Smooth muscle cell of the umbilical artery (primary cell): ENCODE data around the gene MTOR. TPM values are rescaled to one million over a fixed set of nuclear protein-coding genes. Genes with fewer than 3 reads are reported as not detected.

Source experiments
- total RNA-seq: library from RNA; depleted of rRNA; stranded (reverse); fragments of >200 nt; gene quantifications from 2 replicates; pipeline ENCODE4 v1.2.3, GENCODE V29; 2014

MTOR gene
- 38.3 and 59.1 TPM in 2 replicates for total RNA-seq

GRCh38 chr1:11262171-11263049, at the start of gene MTOR:
MTOR (minus strand) TSS chr1:11262551; CDS start chr1:11259409, 3,142 bp downstream.

GRCh38 chr1:11272832-11273594, 10.7 kb upstream of the MTOR start, which contains the start of gene UBIAD1:
UBIAD1 (plus strand) TSS chr1:11273198; CDS start chr1:11273532, 334 bp downstream.

GRCh38 chr1:11188858-11189451, 73.4 kb downstream of the MTOR start, which contains the start of gene ANGPTL7:
ANGPTL7 (plus strand) TSS chr1:11189355; CDS start chr1:11189580, 225 bp downstream.

GRCh38 chr1:11099310-11100148, 162.8 kb downstream of the MTOR start, which contains the start of gene EXOSC10:
EXOSC10 (minus strand) TSS chr1:11099869; CDS start chr1:11099831, 38 bp downstream.

GRCh38 chr1:11059968-11060830, 202.2 kb downstream of the MTOR start, which contains the start of gene SRM:
SRM (minus strand) TSS chr1:11060018; CDS start chr1:11059943, 75 bp downstream.

Other genes with a start within 250 kb of the MTOR start
- 90.0 and 130 TPM in 2 replicates for gene TARDBP, start 249.9 kb downstream of the MTOR start, total RNA-seq
- gene MASP2, start 215.3 kb downstream of the MTOR start, total RNA-seq, result not detected in 2 replicates
- gene SRM, start 202.5 kb downstream of the MTOR start, total RNA-seq, result 31.8 and 69.2 TPM in 2 replicates
- 28.8 and 40.3 TPM in 2 replicates for gene EXOSC10, start 162.7 kb downstream of the MTOR start, total RNA-seq
- 10.4 TPM in 1 of 2 replicates, not detected in the other for gene ANGPTL7, start 73.2 kb downstream of the MTOR start, total RNA-seq
- gene UBIAD1, start 10.6 kb upstream of the MTOR start, total RNA-seq, result 3.0 and 7.3 TPM in 2 replicates
- under 0.01 TPM in 2 replicates for gene DISP3, start 216.6 kb upstream of the MTOR start, total RNA-seq